Retinal pigment epithelial cell (primary cell): ENCODE measurements around the gene GLIS2.

Experiments
- DNase-seq: peaks from one replicate; pipeline ENCODE4 v3.0.0-alpha.2; 2010; ENCODE audit warnings: low read depth
- H3K4me3 ChIP-seq: 2 replicates; pipeline ENCODE4 v1.5.1; 2011; ENCODE audit warnings: mild to moderate bottlenecking, low read length, control low read depth, moderate library complexity
- CTCF ChIP-seq: conservative IDR thresholded peaks from 2 replicates; pipeline ENCODE4 v1.5.1; 2011; ENCODE audit warnings: low read depth, low read length, control low read depth, inconsistent platforms

Gene GLIS2

GRCh38 chr16:4378161-4378666 is 62.3 kb downstream of the GLIS2 start:
- DNase-seq: no peak
- no peak overlapping the region for H3K4me3 ChIP-seq
- TF ChIP-seq CTCF: no peak

- no peak for TF ChIP-seq CTCF
- DNase-seq: no peak
- H3K4me3 ChIP-seq: no peak overlapping the region
These were observed 63.3 kb downstream of the GLIS2 start for GRCh38 chr16:4378999-4379690.

- TF ChIP-seq CTCF: no peak
These were observed 64.5 kb downstream of the GLIS2 start for GRCh38 chr16:4380119-4381063.

GRCh38 chr16:4381072-4381934 is 65.4 kb downstream of the GLIS2 start:
- TF ChIP-seq CTCF: no peak
- H3K4me3 ChIP-seq: no peak overlapping the region
- no peak for DNase-seq

More at GRCh38 chr16:4380119-4381063, 64.5 kb downstream of the GLIS2 start:
- no peak overlapping the region for H3K4me3 ChIP-seq
- no peak for DNase-seq

GRCh38 chr16:4381935-4382794 is 66.3 kb downstream of the GLIS2 start:
- DNase-seq: no peak
- TF ChIP-seq CTCF: no peak
- H3K4me3 ChIP-seq: no peak overlapping the region
